Upper lobe of right lung (tissue), 1 donor: ENCODE results near the gene LDLRAD3. TPM values are rescaled to one million over a fixed set of nuclear protein-coding genes. Genes with fewer than 3 reads are reported as not detected.

Experiments used
- ATAC-seq: fragments of 200-7000 bp; cut with Tn5 transposase; one replicate; pipeline ENCODE4 v1.9.1; 2020; ENCODE audit warnings: mild to moderate bottlenecking, moderate library complexity
- DNase-seq: peaks from one replicate; pipeline ENCODE4 v3.0.0-alpha.2; 2020
- H3K27ac ChIP-seq: fragments of 200-600 bp; one replicate; pipeline ENCODE4 v1.8.0; 2022
- H3K27me3 ChIP-seq: fragments of 200-600 bp; one replicate; pipeline ENCODE4 v1.8.0; 2022; ENCODE audit warnings: mild to moderate bottlenecking
- H3K36me3 ChIP-seq: fragments of 200-600 bp; one replicate; pipeline ENCODE4 v1.8.0; 2022
- H3K4me1 ChIP-seq: fragments of 200-600 bp; one replicate; pipeline ENCODE4 v1.8.0; 2022
- H3K4me3 ChIP-seq: fragments of 200-600 bp; one replicate; pipeline ENCODE4 v1.8.0; 2022; ENCODE audit warnings: mild to moderate bottlenecking
- H3K9me3 ChIP-seq: fragments of 200-600 bp; one replicate; pipeline ENCODE4 v1.8.0; 2022
- intact Hi-C: fragments of 100-400 bp; cut with DNase I; formaldehyde crosslinking; loops from one replicate; pipeline ENCODE4 v1.11.0; 2022
- total RNA-seq: library from RNA; stranded (reverse); fragmentation: NEBNext Ultra II Directional; extraction: Animal tissue kit (Norgen Biotek cat#: 25700); gene quantifications from one replicate; pipeline ENCODE4 v1.2.1, GENCODE V29; 2021
- TF ChIP-seq, protein P1 (sequence below): fragments of 200-600 bp; IDR thresholded peaks from one replicate; pipeline ENCODE4 v1.8.0; 2022; ENCODE audit warnings: antibody characterized with exemption
- donor health status: DM: no; HTN: yes; CAD: no; lungs with severe emphysema.

Gene LDLRAD3
- total RNA-seq, 1 donor from 2014 or later = 7.9 TPM

DNA sequence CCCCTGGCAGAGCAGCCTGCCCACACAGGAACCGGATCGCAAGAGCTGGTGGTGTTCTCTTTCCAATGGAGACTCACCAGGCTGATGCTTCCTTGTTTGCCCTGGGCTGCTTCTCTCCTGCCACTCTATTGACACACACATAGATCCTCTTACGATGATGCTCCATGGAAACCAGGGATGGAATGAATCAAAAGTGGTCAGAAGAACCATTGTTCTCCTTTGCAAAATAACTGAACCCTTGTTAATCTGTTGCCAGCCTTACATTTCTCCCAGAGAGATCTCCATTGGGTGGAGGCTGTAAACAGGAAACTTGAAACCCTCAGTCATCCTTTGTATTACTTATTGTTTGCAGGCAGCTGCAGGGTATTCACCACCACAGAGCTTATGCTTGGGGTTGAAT is 24.6 kb upstream of the LDLRAD3 start:
- Histone ChIP-seq H3K9me3 (no peaks in the 10 kb centered on the region), H3K27me3 (no peaks in the 10 kb centered on the region), H3K4me1 (no peaks in the 10 kb centered on the region), H3K36me3 (no peaks in the 10 kb centered on the region), H3K4me3 (no peak overlapping the region), H3K27ac (no peak overlapping the region)
- ATAC-seq = no peak
- DNase-seq = no peak
- TF ChIP-seq, protein P1, sequence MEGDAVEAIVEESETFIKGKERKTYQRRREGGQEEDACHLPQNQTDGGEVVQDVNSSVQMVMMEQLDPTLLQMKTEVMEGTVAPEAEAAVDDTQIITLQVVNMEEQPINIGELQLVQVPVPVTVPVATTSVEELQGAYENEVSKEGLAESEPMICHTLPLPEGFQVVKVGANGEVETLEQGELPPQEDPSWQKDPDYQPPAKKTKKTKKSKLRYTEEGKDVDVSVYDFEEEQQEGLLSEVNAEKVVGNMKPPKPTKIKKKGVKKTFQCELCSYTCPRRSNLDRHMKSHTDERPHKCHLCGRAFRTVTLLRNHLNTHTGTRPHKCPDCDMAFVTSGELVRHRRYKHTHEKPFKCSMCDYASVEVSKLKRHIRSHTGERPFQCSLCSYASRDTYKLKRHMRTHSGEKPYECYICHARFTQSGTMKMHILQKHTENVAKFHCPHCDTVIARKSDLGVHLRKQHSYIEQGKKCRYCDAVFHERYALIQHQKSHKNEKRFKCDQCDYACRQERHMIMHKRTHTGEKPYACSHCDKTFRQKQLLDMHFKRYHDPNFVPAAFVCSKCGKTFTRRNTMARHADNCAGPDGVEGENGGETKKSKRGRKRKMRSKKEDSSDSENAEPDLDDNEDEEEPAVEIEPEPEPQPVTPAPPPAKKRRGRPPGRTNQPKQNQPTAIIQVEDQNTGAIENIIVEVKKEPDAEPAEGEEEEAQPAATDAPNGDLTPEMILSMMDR = no peak
- intact Hi-C loops = no loop called here

DNA sequence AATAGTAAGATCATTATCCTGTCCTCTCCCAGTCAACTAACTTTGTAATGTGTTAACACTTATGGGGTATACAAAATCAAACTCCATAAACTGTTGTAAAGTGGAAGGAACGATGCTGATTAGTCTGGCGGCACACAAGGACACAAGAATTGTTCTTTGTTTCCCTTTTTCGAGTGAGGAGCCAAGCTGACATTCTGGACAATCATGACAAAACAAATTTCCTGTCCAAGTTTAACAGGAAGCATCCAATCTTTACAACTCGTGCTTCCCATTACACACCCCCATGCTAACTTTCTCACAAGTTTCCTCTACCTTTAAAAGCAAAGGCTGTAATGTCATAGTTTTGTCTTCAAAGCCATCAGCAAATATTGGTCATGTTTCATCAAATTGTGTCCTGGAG is 20.4 kb upstream of the LDLRAD3 start:
- Histone ChIP-seq H3K4me1 (peaks cover 11% of the 10 kb centered on the region), H3K4me3 (no peak overlapping the region), H3K27me3 (no peaks in the 10 kb centered on the region), H3K9me3 (no peaks in the 10 kb centered on the region), H3K36me3 (no peaks in the 10 kb centered on the region), H3K27ac (no peak overlapping the region)
- DNase-seq = no peak
- TF ChIP-seq, protein P1 = no peak
- intact Hi-C loops = no loop called here
- no peak for ATAC-seq

DNA sequence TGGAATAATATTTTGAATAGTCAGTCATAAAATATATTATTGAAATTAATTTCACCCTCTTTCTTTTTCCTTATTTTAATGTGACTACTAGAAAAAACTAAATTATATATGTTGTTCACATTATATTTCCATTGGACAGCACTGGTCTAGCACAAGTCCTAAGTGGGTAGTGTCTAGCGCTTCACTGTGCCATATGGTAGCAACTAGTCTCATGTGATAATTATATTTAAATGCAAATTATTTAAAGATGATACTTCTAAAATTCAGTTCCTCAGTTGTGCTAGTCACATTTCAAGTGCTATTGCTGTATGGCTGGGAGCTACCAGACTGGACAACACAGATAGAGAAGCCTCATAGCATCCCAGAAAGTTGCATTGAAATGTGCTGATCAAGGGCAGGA is 19.1 kb upstream of the LDLRAD3 start:
- ATAC-seq = no peak
- TF ChIP-seq, protein P1 = no peak
- Histone ChIP-seq H3K36me3 (no peaks in the 10 kb centered on the region), H3K27me3 (no peaks in the 10 kb centered on the region), H3K27ac (no peak overlapping the region), H3K9me3 (no peaks in the 10 kb centered on the region), H3K4me1 (peaks cover 11% of the 10 kb centered on the region), H3K4me3 (no peak overlapping the region)
- no peak for DNase-seq
- intact Hi-C loops = no loop called here

DNA sequence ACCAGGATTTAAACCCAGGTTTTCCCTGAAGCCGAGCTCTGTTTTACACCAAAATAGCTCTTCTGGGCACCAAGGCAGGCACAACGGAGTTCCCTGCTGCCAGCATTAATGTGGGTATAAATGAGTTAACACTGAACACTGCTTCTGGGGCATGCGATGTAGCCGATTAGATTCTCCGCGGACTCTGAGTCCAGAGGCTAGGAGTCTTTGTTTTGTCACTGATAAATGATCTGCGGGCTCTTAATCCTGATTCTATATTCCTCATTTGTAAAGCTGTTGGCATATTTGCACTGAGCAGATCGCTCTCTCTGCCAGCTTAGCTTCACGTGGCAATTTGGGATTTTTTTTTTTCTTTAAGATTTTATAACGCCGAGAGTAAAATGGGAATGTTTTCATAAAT is 16.8 kb upstream of the LDLRAD3 start:
- no peak for DNase-seq
- Histone ChIP-seq H3K27ac (no peak overlapping the region), H3K9me3 (no peaks in the 10 kb centered on the region), H3K4me3 (no peak overlapping the region), H3K4me1 (peaks cover 11% of the 10 kb centered on the region), H3K36me3 (no peaks in the 10 kb centered on the region), H3K27me3 (no peaks in the 10 kb centered on the region)
- ATAC-seq = no peak
- intact Hi-C loops = no loop called here
- TF ChIP-seq, protein P1 = no peak

DNA sequence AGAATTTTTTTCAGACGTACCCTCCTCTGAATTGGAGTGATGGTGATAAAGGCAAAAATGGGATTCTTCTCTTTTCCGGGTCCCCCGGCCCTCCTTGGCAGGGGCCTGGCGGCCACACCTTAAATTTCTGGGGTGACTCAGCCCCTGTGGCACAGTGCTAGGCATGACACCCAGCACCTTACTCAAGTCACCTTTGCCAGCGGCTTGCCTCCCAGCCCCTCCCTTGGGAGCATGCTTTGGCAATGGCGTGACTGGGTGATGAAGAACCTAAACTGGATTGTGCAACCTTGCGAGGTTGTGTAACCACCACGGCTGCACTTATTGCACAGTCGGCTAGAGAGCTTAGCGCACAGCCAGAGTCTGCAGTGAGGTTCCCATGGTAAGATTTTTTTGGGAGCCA is 16.2 kb upstream of the LDLRAD3 start:
- H3K9me3 ChIP-seq = no peaks in the 10 kb centered on the region
- intact Hi-C loops = no loop called here
- DNase-seq (peak; percentile 89), ATAC-seq (peak; percentile 95)
- peaks cover 11% of the 10 kb centered on the region for H3K4me1 ChIP-seq
- H3K4me3 ChIP-seq = no peak overlapping the region
- H3K27me3 ChIP-seq = no peaks in the 10 kb centered on the region
- TF ChIP-seq, protein P1 = no peak
- H3K27ac ChIP-seq = no peak overlapping the region
- no peaks in the 10 kb centered on the region for H3K36me3 ChIP-seq

DNA sequence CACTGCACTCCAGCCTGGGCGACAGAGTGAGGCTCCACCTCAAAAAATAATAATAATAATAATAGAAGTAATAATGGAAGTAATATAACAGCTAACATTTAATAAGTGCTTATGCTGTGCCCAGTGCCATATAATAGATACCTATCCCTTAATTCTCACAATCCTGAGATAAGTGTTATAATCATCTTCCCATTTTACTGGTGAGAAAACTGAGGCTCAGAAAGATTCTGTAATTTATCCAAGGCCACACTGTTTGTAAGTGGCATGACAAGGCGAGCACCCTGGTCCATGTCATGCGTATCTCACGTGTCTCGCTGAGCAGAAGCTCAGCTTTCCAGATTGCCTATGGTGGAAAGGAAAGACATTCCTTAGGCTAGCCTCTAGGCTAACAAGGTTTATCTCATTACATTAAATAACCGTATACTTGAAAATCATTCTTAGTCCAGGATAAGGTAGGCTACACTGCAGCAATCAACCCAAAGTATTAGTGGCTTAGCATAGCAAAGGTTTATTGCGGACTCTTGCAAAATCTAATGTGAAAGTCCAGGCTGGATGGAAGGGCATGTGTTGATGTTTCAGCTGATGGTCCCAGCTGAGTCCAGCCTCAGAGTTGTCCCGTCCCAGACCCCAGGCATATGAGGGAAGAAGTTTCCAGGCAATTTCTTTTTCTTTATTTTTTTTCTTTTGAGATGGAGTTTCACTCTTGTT is 15.0 kb upstream of the LDLRAD3 start:
- Histone ChIP-seq H3K27ac (no peak overlapping the region), H3K4me1 (peaks cover 17% of the 10 kb centered on the region), H3K27me3 (no peaks in the 10 kb centered on the region), H3K36me3 (no peaks in the 10 kb centered on the region), H3K9me3 (no peaks in the 10 kb centered on the region), H3K4me3 (no peak overlapping the region)
- DNase-seq (no peak), ATAC-seq (no peak)
- TF ChIP-seq, protein P1 = no peak
- intact Hi-C loops = no loop called here
